Endodermal cell (in vitro differentiated cells): Measurements from ENCODE around the gene LPP. TPM values are rescaled to one million over a fixed set of nuclear protein-coding genes. Genes with fewer than 3 reads are reported as not detected.

Source experiments
- DNase-seq: peaks from one replicate; pipeline ENCODE4 v3.0.0-alpha.2; 2017
- H3K27ac ChIP-seq: 2 replicates; pipeline ENCODE4 v1.5.1; 2013; ENCODE audit warnings: mild to moderate bottlenecking, low read depth, low read length, moderate library complexity
- H3K27me3 ChIP-seq: 2 replicates; pipeline ENCODE4 v1.6.1; 2013; ENCODE audit warnings: mild to moderate bottlenecking, low read length, moderate library complexity; ENCODE audit not compliant: insufficient read depth, control insufficient read depth, poor library complexity, severe bottlenecking
- H3K36me3 ChIP-seq: 2 replicates; pipeline ENCODE4 v1.7.0; 2013; ENCODE audit warnings: mild to moderate bottlenecking, low read length, moderate library complexity; ENCODE audit not compliant: control insufficient read depth, insufficient read depth
- H3K4me1 ChIP-seq: one replicate; pipeline ENCODE4 v1.7.0; 2013; ENCODE audit warnings: low read length; ENCODE audit not compliant: control insufficient read depth, insufficient read depth
- H3K4me3 ChIP-seq: 2 replicates; pipeline ENCODE4 v1.5.1; 2013; ENCODE audit warnings: mild to moderate bottlenecking, low read length, moderate library complexity
- H3K9ac ChIP-seq: 2 replicates; pipeline ENCODE4 v1.6.1; 2013; ENCODE audit warnings: mild to moderate bottlenecking, low read length, moderate library complexity; ENCODE audit not compliant: poor library complexity, severe bottlenecking; ENCODE audit errors: extremely low read depth
- H3K9me3 ChIP-seq: 2 replicates; pipeline ENCODE4 v1.6.1; 2013; ENCODE audit warnings: mild to moderate bottlenecking, low read length, moderate library complexity; ENCODE audit not compliant: control insufficient read depth
- H3K27ac Mint-ChIP-seq: 2 replicates; pipeline ENCODE4 v1.8.0; 2020; ENCODE audit warnings: mixed read lengths
- H3K27me3 Mint-ChIP-seq: 2 replicates; pipeline ENCODE4 v1.8.0; 2021; ENCODE audit warnings: mild to moderate bottlenecking, mixed read lengths; ENCODE audit not compliant: insufficient read depth
- H3K36me3 Mint-ChIP-seq: 2 replicates; pipeline ENCODE4 v1.8.0; 2020; ENCODE audit warnings: low read depth, mixed read lengths
- H3K4me1 Mint-ChIP-seq: 2 replicates; pipeline ENCODE4 v1.8.0; 2020; ENCODE audit warnings: mixed read lengths
- H3K4me3 Mint-ChIP-seq: 2 replicates; pipeline ENCODE4 v1.8.0; 2020; ENCODE audit warnings: mild to moderate bottlenecking, moderate library complexity, mixed read lengths
- H3K9me3 Mint-ChIP-seq: 2 replicates; pipeline ENCODE4 v1.8.0; 2020; ENCODE audit warnings: mild to moderate bottlenecking, mixed read lengths
- WGBS, 2 experiments: methylation state at CpG; one replicate each; pipeline versions ENCODE4 v1.1.5 to v1.1.7; 2013; ENCODE audit warnings: missing lambda C conversion rate in 2 of 2, mixed read lengths in 1 of 2; ENCODE audit not compliant: insufficient coverage in 1 of 2, insufficient read length in 1 of 2; 5-methylcytosine and 5-hydroxymethylcytosine counted together
- total RNA-seq, 2 donors: library from RNA; stranded (reverse); fragmentation: NEBNext Ultra II Directional in 1 of 2; extraction: Animal tissue kit (Norgen Biotek cat#: 25700) in 1 of 2; gene quantifications; 2 replicates in 1 of 2; 3 replicates in 1 of 2; pipeline ENCODE4 v1.2.1, GENCODE V29; 2021
- TF ChIP-seq, protein P1 (sequence below): fragments of 200-600 bp; sonication (generic); conservative IDR thresholded peaks from 2 replicates; pipeline ENCODE4 v1.5.0; 2021; ENCODE audit warnings: antibody characterized with exemption, mild to moderate bottlenecking

The LPP gene
- total RNA-seq, 2 donors from 2014 or later, result 78.0 to 105 TPM

DNA sequence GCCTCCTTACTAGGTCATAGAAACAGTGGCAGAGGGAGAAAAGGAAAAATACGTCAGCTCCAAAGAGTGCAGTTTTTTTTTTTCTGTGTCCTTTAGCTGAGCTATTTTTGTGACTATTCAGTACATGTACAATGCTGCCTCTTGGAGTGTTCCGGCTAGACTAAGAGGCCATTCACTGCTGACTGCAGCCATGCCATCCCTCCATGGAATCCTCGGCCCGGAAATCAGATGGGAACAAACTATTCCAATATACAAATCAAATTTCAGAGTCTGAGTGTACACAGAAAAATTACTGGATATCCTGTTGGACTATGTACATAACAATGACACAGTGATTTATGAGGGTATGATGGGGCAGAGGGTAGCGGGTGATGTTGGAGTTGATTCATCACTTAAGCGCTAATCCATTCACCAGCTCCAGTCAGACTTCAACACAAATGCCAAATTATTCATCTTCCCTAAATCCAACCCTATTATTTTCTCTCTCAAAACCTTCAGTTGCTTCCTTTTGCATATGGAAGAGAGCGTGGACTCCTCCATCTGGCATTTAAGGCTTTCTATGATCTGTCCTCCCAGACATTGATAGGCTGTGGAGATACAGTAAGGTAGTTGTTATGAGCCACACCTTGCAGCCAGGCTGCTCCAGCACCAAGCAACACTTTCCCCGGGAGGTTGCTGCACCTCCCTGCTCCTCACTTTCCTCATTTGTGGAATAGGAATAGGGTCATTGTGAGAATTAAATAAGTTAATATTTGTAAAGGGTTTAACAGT, 109.1 kb downstream of the LPP start:
- no peak overlapping the region for H3K4me3 ChIP-seq
- Mint-ChIP-seq H3K36me3 (no peaks in the 10 kb centered on the region), H3K27me3 (no peaks in the 10 kb centered on the region), H3K27ac (no peak overlapping the region), H3K4me1 (peaks cover 4% of the 10 kb centered on the region), H3K9me3 (no peaks in the 10 kb centered on the region), H3K4me3 (no peak overlapping the region)
- DNase-seq, result no peak
- TF ChIP-seq, protein P1, sequence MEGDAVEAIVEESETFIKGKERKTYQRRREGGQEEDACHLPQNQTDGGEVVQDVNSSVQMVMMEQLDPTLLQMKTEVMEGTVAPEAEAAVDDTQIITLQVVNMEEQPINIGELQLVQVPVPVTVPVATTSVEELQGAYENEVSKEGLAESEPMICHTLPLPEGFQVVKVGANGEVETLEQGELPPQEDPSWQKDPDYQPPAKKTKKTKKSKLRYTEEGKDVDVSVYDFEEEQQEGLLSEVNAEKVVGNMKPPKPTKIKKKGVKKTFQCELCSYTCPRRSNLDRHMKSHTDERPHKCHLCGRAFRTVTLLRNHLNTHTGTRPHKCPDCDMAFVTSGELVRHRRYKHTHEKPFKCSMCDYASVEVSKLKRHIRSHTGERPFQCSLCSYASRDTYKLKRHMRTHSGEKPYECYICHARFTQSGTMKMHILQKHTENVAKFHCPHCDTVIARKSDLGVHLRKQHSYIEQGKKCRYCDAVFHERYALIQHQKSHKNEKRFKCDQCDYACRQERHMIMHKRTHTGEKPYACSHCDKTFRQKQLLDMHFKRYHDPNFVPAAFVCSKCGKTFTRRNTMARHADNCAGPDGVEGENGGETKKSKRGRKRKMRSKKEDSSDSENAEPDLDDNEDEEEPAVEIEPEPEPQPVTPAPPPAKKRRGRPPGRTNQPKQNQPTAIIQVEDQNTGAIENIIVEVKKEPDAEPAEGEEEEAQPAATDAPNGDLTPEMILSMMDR, result no peak
- peaks cover 14% of the 10 kb centered on the region for H3K4me1 ChIP-seq
- no peaks in the 10 kb centered on the region for H3K27me3 ChIP-seq
- 93 to 100% methylated on average over 2 to 8 of the region's 8 CpGs for WGBS, 2 experiments
- H3K36me3 ChIP-seq, result peaks cover 12% of the 10 kb centered on the region
- H3K27ac ChIP-seq, result no peak overlapping the region
- no peaks in the 10 kb centered on the region for H3K9me3 ChIP-seq
- H3K9ac ChIP-seq, result no peak overlapping the region

DNA sequence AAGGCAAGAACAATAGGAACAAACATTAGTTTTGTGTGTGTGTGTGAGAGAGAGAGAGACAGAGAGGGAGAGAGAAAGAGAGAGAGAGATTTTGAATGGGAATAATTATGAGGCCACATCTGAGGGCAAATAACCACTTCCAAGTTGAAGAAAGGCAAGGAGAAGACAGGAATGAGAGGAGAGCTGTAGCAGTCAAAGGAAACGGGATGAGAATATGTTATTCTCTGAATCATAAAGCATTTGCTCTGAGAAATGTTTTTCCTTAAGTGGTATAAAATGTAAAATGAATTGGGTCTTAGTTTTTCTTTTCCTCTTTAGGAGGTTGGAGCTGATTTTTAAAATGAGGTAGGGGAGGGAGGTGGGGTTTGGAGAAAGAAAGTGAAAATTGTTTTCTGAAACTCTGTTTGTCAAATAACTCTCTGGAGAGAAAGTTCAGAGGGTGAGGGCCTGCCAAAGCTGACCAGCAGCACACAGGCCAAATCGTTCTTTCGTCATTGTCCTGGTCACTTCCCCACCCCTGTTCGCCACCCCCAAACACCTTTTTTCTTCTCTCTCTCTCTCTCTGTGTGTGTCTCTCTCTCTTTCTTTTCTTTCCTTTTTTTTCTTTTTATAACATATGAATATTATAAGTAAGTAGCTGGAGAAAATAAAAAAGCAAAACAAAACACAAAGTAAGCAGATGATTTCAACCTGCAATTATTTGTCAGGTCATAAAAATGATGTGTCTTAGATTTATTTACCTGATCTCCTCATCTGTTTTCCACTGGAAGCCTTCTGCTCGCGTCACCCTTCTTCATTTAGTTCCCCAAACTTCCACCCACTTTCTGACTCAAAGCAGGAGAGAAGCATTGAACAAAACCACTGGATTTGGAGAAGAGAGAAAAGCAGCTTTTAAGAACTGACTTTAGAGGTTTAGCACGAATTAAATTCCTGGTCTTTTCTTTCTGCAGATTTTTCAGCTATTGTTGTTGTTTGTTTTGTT, 110.6 kb downstream of the LPP start:
- Mint-ChIP-seq H3K4me1 (peaks cover 7% of the 10 kb centered on the region), H3K4me3 (no peak overlapping the region), H3K36me3 (no peaks in the 10 kb centered on the region), H3K9me3 (no peaks in the 10 kb centered on the region), H3K27me3 (no peaks in the 10 kb centered on the region), H3K27ac (no peak overlapping the region)
- no peak overlapping the region for H3K27ac ChIP-seq
- no peaks in the 10 kb centered on the region for H3K27me3 ChIP-seq
- DNase-seq, result no peak
- 91 to 100% methylated on average over 2 to 7 of the region's 7 CpGs for WGBS, 2 experiments
- no peak overlapping the region for H3K9ac ChIP-seq
- H3K36me3 ChIP-seq, result peaks cover 12% of the 10 kb centered on the region
- peaks cover 14% of the 10 kb centered on the region for H3K4me1 ChIP-seq
- TF ChIP-seq, protein P1, result no peak
- no peak overlapping the region for H3K4me3 ChIP-seq
- H3K9me3 ChIP-seq, result no peaks in the 10 kb centered on the region

DNA sequence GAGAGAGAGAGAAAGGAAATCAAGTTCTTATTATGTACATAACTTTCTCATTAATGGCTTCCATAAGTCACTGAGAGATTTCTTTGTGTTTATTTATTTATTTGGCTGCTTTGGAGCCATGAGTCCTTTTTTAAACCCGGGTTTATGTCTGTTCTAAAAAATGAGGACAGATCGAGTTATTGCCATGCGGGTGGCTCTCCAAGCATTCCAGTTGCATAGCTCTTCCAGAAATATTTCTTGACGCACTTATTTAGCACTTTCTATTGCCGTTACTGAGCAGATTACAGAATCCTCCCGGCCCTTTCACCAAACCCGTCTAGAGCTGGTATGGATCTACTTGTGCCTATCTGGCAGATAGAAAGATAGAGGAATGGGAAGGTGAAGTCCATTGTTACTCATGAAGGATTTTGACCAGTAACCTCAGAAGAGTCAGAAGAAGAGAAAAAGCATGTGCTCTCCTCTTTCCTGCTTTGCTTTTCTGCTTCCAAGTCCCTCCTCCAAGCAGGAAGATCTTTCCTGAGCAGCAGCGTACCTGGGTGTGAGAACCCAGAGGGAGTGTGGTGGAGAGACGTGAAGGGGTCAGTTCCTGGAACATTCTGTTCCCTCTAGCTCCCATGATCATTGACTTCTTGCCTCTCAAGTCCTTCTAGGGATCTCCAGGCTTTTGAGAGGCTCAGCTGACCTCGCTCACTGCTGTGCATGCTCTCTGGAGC, 112.8 kb downstream of the LPP start:
- Mint-ChIP-seq H3K27ac (no peak overlapping the region), H3K4me3 (no peak overlapping the region), H3K27me3 (peaks cover 5% of the 10 kb centered on the region), H3K36me3 (no peaks in the 10 kb centered on the region), H3K9me3 (no peaks in the 10 kb centered on the region), H3K4me1 (peaks cover 22% of the 10 kb centered on the region)
- TF ChIP-seq, protein P1, result no peak
- Histone ChIP-seq H3K9ac (no peak overlapping the region), H3K9me3 (no peaks in the 10 kb centered on the region), H3K4me1 (peaks cover 20% of the 10 kb centered on the region), H3K27ac (no peak overlapping the region), H3K36me3 (peaks cover 7% of the 10 kb centered on the region), H3K4me3 (no peak overlapping the region), H3K27me3 (no peaks in the 10 kb centered on the region)
- DNase-seq, result no peak
- whole genome bisulfite sequencing, 2 experiments, result 94 to 97% methylated on average over 10 of the region's 10 CpGs
